Activated naive CD8-positive, alpha-beta T cell treated with anti-CD3 and anti-CD28 coated beads, Interleukin-2, amount 50 U/mL, for 16 hours (primary cell): ENCODE data around the gene ADAM11.
"Not testable (repeated sequence)": the region's sequence is repeated elsewhere in the genome, so short reads cannot be mapped to it uniquely, and the experiment has no call there.

ENCODE experiments used
- DNase-seq: peaks from one replicate; pipeline ENCODE4 v3.0.0-alpha.2; 2020; ENCODE audit warnings: low read depth, low spot score

ADAM11 gene

GRCh38 chr17:44794851-44795413 is 36.1 kb downstream of the ADAM11 start:
- DNase-seq = no peak

DNA sequence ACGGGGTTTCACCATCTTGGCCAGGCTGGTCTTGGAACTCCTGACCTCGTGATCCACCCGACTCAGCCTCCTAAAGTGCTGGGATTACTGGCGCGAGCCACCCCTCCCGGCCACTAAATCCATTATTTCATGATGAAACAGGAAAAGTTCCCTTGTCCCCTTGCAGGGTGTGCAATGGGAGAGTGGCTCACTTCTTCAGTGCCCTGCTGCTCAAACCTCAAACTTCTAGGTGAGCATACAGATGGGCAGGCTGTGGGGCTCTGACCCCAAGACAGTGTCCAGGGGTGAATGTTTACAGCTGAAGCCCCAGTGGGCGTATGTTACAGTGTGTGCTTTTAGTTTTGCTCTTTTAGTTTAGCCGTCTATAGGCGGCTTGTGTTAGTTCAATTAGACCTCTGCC is 36.6 kb downstream of the ADAM11 start:
- no peak for DNase-seq

GRCh38 chr17:44795928-44796327 is 37.1 kb downstream of the ADAM11 start:
- DNase-seq = no peak

DNA sequence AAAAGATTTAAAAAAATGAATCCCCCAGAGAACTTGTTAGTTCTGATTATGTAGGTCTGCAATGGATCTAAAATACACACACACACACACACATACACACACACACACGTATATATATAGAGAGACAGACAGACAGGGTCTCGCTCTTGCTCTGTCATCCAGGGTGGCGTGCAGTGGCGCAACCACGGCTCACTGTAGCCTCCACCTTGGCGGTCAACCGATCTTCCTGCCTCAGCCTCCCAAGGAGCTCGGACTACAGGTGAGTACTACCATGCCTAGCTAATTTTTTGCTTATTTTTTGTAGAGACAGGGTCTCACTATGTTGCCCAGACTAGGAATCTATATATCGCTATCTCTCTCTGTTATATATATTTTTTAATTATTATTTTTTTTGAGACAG is 37.9 kb downstream of the ADAM11 start:
- no peak for DNase-seq

- no peak for DNase-seq
Measured at GRCh38 chr17:44797802-44798201, 39.0 kb downstream of the ADAM11 start.

GRCh38 chr17:44798356-44798755 is 39.6 kb downstream of the ADAM11 start:
- no peak for DNase-seq

DNA sequence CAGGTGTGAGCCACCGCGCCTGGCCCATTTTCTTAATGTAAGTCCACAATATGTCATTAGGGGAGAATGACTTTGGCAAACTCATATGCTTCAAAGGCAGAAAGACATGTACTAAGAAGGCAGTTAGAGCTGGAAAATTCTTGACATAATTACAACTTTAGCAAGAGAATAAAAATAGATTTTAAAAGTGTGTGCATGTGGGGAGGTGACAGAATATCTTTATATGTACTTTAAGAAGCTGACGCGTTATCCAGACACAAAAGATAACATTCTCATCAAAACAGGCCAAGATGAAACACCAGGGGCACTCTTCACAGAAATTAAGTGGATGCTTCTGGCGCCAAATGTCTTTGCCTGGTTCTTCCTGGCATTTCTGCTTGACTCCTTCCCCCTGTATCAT is 43.1 kb downstream of the ADAM11 start:
- DNase-seq = no peak

DNA sequence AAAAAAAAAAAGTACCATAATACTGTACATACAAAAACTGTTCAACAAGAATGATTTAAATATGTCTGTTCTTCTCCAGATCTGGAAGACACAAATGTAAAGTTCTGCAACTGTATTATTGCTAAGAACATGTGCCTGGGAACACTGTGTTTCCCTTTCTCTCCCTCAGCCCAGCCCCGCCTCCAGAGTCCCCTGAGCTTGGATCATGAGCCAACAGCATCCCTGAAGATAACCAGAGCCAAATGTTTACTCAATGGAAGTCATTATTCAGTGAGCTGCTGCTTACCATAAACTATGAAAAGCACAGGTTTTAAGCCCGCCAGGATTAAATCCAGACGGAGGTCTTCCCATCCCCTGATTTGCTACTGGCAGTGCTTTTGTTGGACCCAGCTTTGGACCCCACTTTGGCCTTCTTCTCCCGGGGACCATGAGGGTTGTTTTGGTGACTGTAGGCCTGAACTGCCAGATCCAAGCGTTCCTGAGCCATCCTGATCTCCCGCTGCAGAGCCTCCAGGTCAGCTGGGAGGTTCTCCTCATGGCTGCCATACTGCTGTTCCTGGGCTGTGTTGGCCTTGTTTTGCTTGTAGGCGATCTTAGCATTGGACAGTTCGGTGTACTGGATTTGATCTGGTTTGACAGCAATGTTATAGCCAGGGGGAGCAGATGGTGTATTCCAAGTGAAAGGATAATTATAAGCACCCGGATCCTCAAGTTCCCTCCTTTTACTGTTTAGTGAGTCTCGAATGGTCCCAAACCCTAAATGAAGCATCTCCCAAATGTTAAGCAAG is 45.7 kb downstream of the ADAM11 start:
- DNase-seq = no peak

GRCh38 chr17:44807093-44807816 is 48.5 kb downstream of the ADAM11 start:
- no peak for DNase-seq

- no peak for DNase-seq
Measured at GRCh38 chr17:44807817-44808155, 49.0 kb downstream of the ADAM11 start.

DNA sequence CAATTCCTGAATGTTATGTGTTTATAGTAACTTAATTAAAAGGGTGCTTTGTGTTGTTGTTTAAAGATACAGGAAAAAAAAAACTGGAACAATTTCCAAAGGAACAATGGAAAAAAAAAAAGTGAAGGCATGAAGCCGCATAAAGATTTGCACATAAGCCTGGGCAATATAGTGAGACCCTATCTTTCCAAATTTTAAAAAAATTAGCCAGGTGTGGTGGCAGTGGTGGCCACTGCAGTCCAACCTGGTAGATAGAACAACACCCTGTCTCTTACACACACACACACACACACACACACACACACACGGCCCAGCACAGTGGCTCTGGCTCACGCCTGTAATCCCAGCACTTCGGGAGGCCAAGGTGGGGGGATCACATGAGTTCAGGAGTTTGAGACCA is 49.4 kb downstream of the ADAM11 start:
- DNase-seq = no peak

- DNase-seq = not testable (repeated sequence)
Measured at GRCh38 chr17:44808656-44809388, 50.0 kb downstream of the ADAM11 start.

GRCh38 chr17:44812263-44812662 is 53.5 kb downstream of the ADAM11 start:
- DNase-seq = no peak

DNA sequence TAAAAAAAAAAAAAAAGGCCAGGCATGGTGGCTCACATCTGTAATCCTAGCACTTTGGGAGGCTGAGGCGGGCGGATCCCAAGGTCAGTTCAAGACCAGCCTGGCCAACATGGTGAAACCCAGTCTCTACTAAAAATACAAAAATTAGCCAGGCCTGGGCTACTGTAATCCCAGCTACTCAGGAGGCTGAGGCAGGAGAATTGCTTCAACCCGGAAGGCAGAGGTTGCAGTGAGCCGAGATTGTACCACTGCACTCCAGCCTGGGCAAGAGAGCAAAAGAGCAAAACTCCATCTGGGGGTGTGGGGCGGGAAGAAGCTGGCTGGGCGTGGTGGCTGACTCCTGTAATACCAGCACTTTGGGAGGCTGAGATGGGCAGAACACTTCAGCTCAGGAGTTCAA is 59.7 kb downstream of the ADAM11 start:
- not testable (repeated sequence) for DNase-seq

- DNase-seq = no peak
Measured at GRCh38 chr17:44820631-44821212, 61.9 kb downstream of the ADAM11 start.

DNA sequence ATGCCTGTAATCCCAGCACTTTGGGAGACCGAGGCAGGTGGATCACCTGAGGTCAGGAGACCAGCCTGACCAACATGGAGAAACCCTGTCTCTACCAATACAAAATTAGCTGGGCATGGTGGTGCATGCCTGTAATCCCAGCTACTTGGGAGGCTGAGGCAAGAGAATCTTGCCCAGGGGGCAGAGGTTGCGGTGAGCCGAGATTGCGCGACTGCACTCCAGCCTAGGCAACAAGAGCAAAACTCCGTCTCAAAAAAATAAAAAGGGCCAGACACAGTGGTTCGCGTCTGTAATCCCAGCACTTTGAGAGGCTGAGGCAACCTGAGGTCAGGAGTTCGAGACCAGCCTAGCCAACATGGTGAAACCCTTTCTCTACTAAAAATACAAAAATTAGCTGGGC is 66.4 kb downstream of the ADAM11 start:
- DNase-seq = not testable (repeated sequence)

DNA sequence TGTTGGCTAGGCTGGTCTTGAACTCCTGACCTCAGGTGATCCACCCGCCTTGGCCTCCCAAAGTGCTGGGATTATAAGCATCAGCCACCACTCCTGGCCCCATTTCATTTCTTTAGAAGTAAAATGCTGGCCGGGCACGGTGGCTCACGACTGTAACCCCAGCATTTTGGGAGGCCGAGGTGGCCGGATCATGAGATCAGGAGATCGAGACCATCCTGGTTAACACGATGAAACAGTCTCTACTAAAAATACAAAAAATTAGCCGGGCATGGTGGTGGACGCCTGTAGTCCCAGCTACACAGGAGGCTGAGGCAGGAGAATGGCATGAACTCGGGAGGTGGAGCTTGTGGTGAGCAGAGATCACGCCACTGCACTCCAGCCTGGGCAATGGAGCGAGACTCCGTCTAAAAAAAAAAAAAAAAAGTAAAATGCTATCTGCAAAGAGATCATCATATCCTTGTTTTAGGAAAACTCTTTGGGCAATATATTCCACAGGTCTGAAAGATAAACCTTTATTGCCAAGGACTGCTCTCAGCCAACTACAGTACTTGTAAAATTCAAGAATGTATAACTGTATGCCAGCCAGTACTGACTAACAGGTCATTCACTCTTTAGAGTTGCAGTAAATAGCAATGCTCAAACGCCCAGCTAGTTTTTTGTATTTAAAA is 67.5 kb downstream of the ADAM11 start:
- DNase-seq = no peak

GRCh38 chr17:44827863-44828262 is 69.1 kb downstream of the ADAM11 start:
- no peak for DNase-seq

- no peak for DNase-seq
Measured at GRCh38 chr17:44828919-44829522, 70.2 kb downstream of the ADAM11 start.

- DNase-seq = no peak
Measured at GRCh38 chr17:44829523-44830358, 71.0 kb downstream of the ADAM11 start, which contains the start of gene GJC1. TSS of gene GJC1 (minus strand) at chr17:44830287. CDS start at chr17:44805817, 24,470 bp downstream.
